Natural killer cell treated with Interleukin-12 subunit alpha and Interleukin-12 subunit beta and Interleukin-15 and Interleukin-18, amount 100 ng/mL, for 72 hours (primary cell): ENCODE data around the gene GOLGA5. TPM values are rescaled to one million over a fixed set of nuclear protein-coding genes. Genes with fewer than 3 reads are reported as not detected.

ENCODE experiments used
- ATAC-seq, 2 donors: fragments of 150-1000 bp; cut with Tn5 transposase in 1 of 2; sonication (Bioruptor Pico), chemical (Tn5 transposase) in 1 of 2; 2 replicates each; pipeline ENCODE4 v1.10.0; 2021
- DNase-seq: peaks from one replicate; pipeline ENCODE4 v3.0.0; 2022; ENCODE audit warnings: low spot score
- H3K27ac Mint-ChIP-seq, 2 donors: 1 replicate in 1 of 2; 2 replicates in 1 of 2; pipeline ENCODE4 v1.8.0; 2022; ENCODE audit warnings: mixed read lengths in 2 of 2, mild to moderate bottlenecking in 1 of 2, moderate library complexity in 1 of 2
- H3K27me3 Mint-ChIP-seq, 2 donors: 1 replicate in 1 of 2; 2 replicates in 1 of 2; pipeline ENCODE4 v1.8.0; 2022; ENCODE audit warnings: mixed read lengths in 2 of 2
- H3K36me3 Mint-ChIP-seq: one replicate; pipeline ENCODE4 v1.8.0; 2022; ENCODE audit warnings: mixed read lengths
- H3K4me1 Mint-ChIP-seq, 2 donors: 1 replicate in 1 of 2; 2 replicates in 1 of 2; pipeline ENCODE4 v1.8.0; 2022; ENCODE audit warnings: low read depth in 2 of 2, mixed read lengths in 2 of 2, mild to moderate bottlenecking in 1 of 2
- H3K4me3 Mint-ChIP-seq: one replicate; pipeline ENCODE4 v1.8.0; 2022; ENCODE audit warnings: mixed read lengths
- H3K9me3 Mint-ChIP-seq: 2 replicates; pipeline ENCODE4 v1.8.0; 2022; ENCODE audit warnings: mixed read lengths
- total RNA-seq, 2 donors: library from RNA; stranded (reverse); gene quantifications; one replicate each; pipeline ENCODE4 v1.2.3, GENCODE V29; 2022

Gene GOLGA5
- total RNA-seq, 2 donors from 2014 or later = 21.0 to 24.2 TPM

GRCh38 chr14:92860049-92860840, 66.1 kb downstream of the GOLGA5 start:
- Mint-ChIP-seq H3K4me1 (no peaks in the 10 kb centered on the region), H3K27me3 (peaks cover 10 to 19% of the 10 kb centered on the region in 2 donors), H3K9me3 (peaks cover 3% of the 10 kb centered on the region), H3K27ac (no peak overlapping the region), H3K36me3 (no peaks in the 10 kb centered on the region), H3K4me3 (no peak overlapping the region)
- ATAC-seq (no peak), DNase-seq (no peak)

GRCh38 chr14:92861856-92862745, 68.0 kb downstream of the GOLGA5 start:
- no peak for ATAC-seq
- DNase-seq = no peak
- Mint-ChIP-seq H3K27ac (no peak overlapping the region), H3K4me1 (no peaks in the 10 kb centered on the region), H3K36me3 (no peaks in the 10 kb centered on the region), H3K27me3 (peaks cover 0 to 11% of the 10 kb centered on the region in 2 donors), H3K4me3 (no peak overlapping the region), H3K9me3 (no peaks in the 10 kb centered on the region)

GRCh38 chr14:92863286-92864080, 69.4 kb downstream of the GOLGA5 start:
- Mint-ChIP-seq H3K9me3 (no peaks in the 10 kb centered on the region), H3K4me1 (no peaks in the 10 kb centered on the region), H3K36me3 (no peaks in the 10 kb centered on the region), H3K27ac (no peak overlapping the region), H3K27me3 (peaks cover 0 to 17% of the 10 kb centered on the region in 2 donors), H3K4me3 (no peak overlapping the region)
- ATAC-seq = no peak
- DNase-seq = no peak

DNA sequence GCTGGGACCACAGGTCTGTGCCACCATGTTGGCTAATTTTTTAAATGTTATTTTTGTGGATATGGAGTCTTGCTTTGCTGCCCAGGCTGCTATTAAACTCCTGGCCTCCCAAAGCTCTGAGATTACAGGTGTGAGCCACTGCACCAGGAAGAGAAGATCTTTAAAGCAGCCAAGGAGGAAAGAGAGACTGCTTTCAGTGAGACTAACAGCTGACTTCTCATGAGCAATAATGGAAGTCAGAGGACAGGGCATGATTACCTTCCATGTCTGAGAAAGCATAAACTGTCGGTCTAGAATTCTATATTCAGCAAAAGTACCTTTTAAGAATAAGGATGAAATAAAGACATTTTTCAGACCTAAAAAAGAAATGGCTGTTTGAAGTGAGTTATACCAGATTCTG, 71.6 kb downstream of the GOLGA5 start:
- H3K4me3 Mint-ChIP-seq = no peak overlapping the region
- H3K4me1 Mint-ChIP-seq = no peaks in the 10 kb centered on the region
- no peak for DNase-seq
- no peaks in the 10 kb centered on the region for H3K9me3 Mint-ChIP-seq
- H3K36me3 Mint-ChIP-seq = no peaks in the 10 kb centered on the region
- H3K27ac Mint-ChIP-seq = no peak overlapping the region
- peaks cover 0 to 11% of the 10 kb centered on the region in 2 donors for H3K27me3 Mint-ChIP-seq
- no peak for ATAC-seq

- no peaks in the 10 kb centered on the region for H3K4me1 Mint-ChIP-seq
- H3K36me3 Mint-ChIP-seq = no peaks in the 10 kb centered on the region
- H3K27ac Mint-ChIP-seq = no peak overlapping the region
- DNase-seq (no peak), ATAC-seq (no peak)
- peaks cover 0 to 6% of the 10 kb centered on the region in 2 donors for H3K27me3 Mint-ChIP-seq
- H3K9me3 Mint-ChIP-seq = no peaks in the 10 kb centered on the region
- no peak overlapping the region for H3K4me3 Mint-ChIP-seq
Measured at GRCh38 chr14:92866181-92866752, 72.2 kb downstream of the GOLGA5 start.

- no peaks in the 10 kb centered on the region for H3K36me3 Mint-ChIP-seq
- ATAC-seq (no peak), DNase-seq (no peak)
- H3K9me3 Mint-ChIP-seq = no peaks in the 10 kb centered on the region
- H3K4me3 Mint-ChIP-seq = no peak overlapping the region
- H3K27ac Mint-ChIP-seq = no peak overlapping the region
- peaks cover 0 to 6% of the 10 kb centered on the region in 2 donors for H3K27me3 Mint-ChIP-seq
- no peaks in the 10 kb centered on the region for H3K4me1 Mint-ChIP-seq
Measured at GRCh38 chr14:92866901-92867865, 73.1 kb downstream of the GOLGA5 start.

DNA sequence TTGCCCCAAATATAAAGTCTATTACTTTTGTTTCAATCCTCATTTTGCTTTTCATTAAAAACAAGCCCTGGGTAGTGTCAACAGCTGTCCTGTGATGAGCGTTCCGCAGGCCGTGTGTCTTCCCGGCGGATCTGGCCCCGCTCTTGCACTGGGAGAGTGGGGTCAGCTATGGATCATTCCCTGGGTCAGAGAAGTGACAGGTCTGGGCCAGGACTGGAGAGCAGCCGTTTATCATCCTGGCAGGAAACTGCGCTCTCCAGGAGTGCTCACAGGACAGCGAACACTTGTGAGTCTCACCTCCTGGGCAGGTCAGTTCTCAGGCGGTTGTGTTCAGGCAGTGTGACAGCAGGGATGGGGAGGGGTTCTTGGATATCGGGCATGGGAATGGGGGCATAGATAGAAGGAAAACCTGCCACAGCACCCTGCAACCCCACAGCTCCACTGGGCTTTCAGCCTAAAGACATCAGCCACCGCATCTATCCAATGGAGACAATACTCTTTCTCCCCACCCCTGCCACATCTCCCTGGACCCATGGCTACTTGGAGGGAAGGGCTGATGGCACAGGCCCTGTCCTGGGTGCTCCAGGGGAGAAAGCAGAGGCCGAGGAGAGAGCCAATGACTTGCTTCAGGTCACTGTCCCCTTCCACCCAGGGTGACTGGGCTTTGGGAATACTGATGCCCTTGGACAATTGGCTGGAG, 81.0 kb downstream of the GOLGA5 start:
- Mint-ChIP-seq H3K36me3 (no peaks in the 10 kb centered on the region), H3K27me3 (peaks cover 23 to 36% of the 10 kb centered on the region in 2 donors), H3K27ac (no peak overlapping the region), H3K4me1 (no peaks in the 10 kb centered on the region), H3K9me3 (no peaks in the 10 kb centered on the region), H3K4me3 (no peak overlapping the region)
- ATAC-seq (peak in 1 of 2 donors; percentile 32), DNase-seq (no peak)

DNA sequence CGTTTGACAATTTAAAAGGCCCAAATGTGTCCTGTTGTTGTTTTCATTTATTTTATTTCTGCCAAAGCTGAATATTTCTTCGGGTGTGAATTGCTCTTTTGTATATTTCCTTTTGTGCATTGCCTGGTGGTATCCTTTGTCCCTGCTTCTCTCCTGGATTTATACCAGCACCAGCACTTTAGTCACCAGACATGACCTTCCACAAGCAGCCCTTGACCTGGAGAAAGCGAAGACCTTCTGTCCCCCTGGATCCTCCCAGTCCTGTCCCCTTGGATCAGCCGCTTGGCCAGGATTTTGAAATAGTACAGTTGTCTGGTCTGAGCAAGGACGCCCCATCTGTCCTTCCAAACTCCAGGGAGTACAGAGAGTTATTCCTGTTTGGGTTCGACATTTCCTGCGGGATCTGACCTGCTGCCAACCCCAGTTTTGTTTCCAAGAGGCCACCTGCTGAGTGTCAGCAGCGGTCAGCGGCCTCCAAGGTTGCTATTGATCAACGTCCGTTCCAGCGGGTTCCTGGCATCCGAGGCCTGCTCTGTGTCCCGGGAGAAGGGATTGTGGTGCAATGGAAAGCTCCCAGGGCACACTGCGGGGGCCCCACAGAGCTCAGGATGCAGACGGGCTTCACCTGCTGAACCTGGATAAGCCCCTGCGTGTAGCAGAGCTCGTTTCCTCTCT, 83.8 kb downstream of the GOLGA5 start:
- Mint-ChIP-seq H3K27me3 (peaks cover 32 to 44% of the 10 kb centered on the region in 2 donors), H3K9me3 (no peaks in the 10 kb centered on the region), H3K27ac (no peak overlapping the region), H3K4me1 (no peaks in the 10 kb centered on the region), H3K4me3 (no peak overlapping the region), H3K36me3 (no peaks in the 10 kb centered on the region)
- ATAC-seq = no peak
- no peak for DNase-seq

GRCh38 chr14:92880351-92880750, 86.2 kb downstream of the GOLGA5 start:
- H3K4me3 Mint-ChIP-seq = no peak overlapping the region
- H3K36me3 Mint-ChIP-seq = no peaks in the 10 kb centered on the region
- H3K27me3 Mint-ChIP-seq = peaks cover 36 to 51% of the 10 kb centered on the region in 2 donors
- H3K9me3 Mint-ChIP-seq = no peaks in the 10 kb centered on the region
- H3K27ac Mint-ChIP-seq = no peak overlapping the region
- no peaks in the 10 kb centered on the region for H3K4me1 Mint-ChIP-seq
- ATAC-seq (no peak), DNase-seq (no peak)

DNA sequence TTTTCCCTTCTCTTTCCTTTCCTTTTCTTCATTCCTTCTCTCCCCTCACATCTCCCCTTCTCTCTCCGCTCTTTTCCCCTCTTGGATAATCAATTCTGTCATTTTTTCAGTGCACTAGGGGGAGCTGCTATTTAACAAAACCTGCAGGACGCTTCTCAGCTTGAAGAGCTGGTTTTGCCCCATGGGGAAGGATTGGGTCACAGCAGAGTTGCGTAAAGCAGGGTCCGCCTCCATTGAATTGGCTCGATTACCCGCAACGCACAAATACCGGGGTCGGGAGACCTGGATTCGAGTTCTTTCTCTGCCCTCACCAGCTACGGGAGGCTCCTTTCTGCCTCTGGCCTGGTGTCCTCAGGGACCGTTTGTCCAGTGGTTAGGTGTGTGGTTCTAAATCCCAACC, 86.7 kb downstream of the GOLGA5 start:
- no peaks in the 10 kb centered on the region for H3K9me3 Mint-ChIP-seq
- no peak overlapping the region for H3K27ac Mint-ChIP-seq
- no peak for DNase-seq
- no peak overlapping the region for H3K4me3 Mint-ChIP-seq
- no peak for ATAC-seq
- peaks cover 41 to 56% of the 10 kb centered on the region in 2 donors for H3K27me3 Mint-ChIP-seq
- H3K4me1 Mint-ChIP-seq = no peaks in the 10 kb centered on the region
- H3K36me3 Mint-ChIP-seq = no peaks in the 10 kb centered on the region

DNA sequence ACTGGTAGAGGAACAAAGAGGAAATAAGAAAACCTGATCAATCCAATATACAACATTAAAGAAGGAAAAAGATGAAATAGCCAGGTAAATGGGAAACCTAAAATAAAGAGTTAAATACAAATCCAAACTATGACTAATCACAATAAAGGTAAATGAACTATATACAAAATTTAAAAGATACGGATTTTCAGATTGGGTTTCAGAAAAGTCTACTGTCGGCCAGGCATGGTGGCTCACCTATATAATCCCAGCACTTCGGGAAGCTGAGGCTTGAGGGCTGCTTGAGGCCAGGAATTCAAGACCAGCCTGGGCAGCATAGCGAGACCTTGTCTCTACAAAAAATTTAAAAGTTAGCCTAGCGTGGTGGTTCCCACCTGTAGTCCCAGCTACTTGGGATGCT, 89.0 kb downstream of the GOLGA5 start:
- no peak overlapping the region for H3K4me3 Mint-ChIP-seq
- H3K4me1 Mint-ChIP-seq = no peaks in the 10 kb centered on the region
- no peak overlapping the region for H3K27ac Mint-ChIP-seq
- no peaks in the 10 kb centered on the region for H3K9me3 Mint-ChIP-seq
- ATAC-seq (no peak), DNase-seq (no peak)
- peaks cover 35 to 52% of the 10 kb centered on the region in 2 donors for H3K27me3 Mint-ChIP-seq
- no peaks in the 10 kb centered on the region for H3K36me3 Mint-ChIP-seq

GRCh38 chr14:92884410-92884809, 90.3 kb downstream of the GOLGA5 start:
- Mint-ChIP-seq H3K27me3 (peaks cover 40 to 63% of the 10 kb centered on the region in 2 donors), H3K36me3 (no peaks in the 10 kb centered on the region), H3K4me1 (no peaks in the 10 kb centered on the region), H3K27ac (no peak overlapping the region), H3K9me3 (no peaks in the 10 kb centered on the region), H3K4me3 (no peak overlapping the region)
- DNase-seq (no peak), ATAC-seq (no peak)
